DND-41 (cell line): ENCODE measurements around the gene NUTF2.

ENCODE experiments used
- ATAC-seq: fragments of 200-7000 bp; cut with Tn5 transposase; 3 replicates; pipeline ENCODE4 v1.9.1; 2021; ENCODE audit warnings: low read depth; ENCODE audit not compliant: insufficient read depth
- DNase-seq: peaks from one replicate; pipeline ENCODE4 v3.0.0-alpha.2; 2020
- H2AFZ ChIP-seq: 2 replicates; pipeline ENCODE4 v1.6.0; 2012; ENCODE audit warnings: low read depth, low read length
- H3K27ac ChIP-seq: 2 replicates; pipeline ENCODE4 v1.5.1; 2012; ENCODE audit warnings: low read length, inconsistent platforms
- H3K27me3 ChIP-seq: fragments of 200-600 bp; sonication (generic); 2 replicates; pipeline ENCODE4 v1.6.0; 2012; ENCODE audit warnings: low read length, mild to moderate bottlenecking, inconsistent platforms; ENCODE audit not compliant: insufficient read depth, poor library complexity
- H3K36me3 ChIP-seq: 2 replicates; pipeline ENCODE4 v1.5.1; 2012; ENCODE audit warnings: low read length, inconsistent platforms; ENCODE audit not compliant: insufficient read depth
- H3K4me1 ChIP-seq: 2 replicates; pipeline ENCODE4 v1.5.1; 2012; ENCODE audit warnings: mild to moderate bottlenecking, low read length; ENCODE audit not compliant: insufficient read depth
- H3K4me2 ChIP-seq: 2 replicates; pipeline ENCODE4 v1.6.0; 2012; ENCODE audit warnings: mild to moderate bottlenecking, moderate library complexity, low read length, inconsistent platforms; ENCODE audit not compliant: insufficient read depth
- H3K4me3 ChIP-seq, 2 experiments: fragments of 200-600 bp in 1 of 2; shearing (Covaris generic) in 1 of 2; 2 replicates each; pipeline ENCODE4 v1.5.1; 2012 to 2016; ENCODE audit warnings: inconsistent platforms in 2 of 2, low read length in 2 of 2, mild to moderate bottlenecking in 2 of 2, low read depth in 1 of 2, moderate library complexity in 1 of 2
- H3K79me2 ChIP-seq: 2 replicates; pipeline ENCODE4 v1.6.0; 2012; ENCODE audit warnings: low read length, inconsistent platforms; ENCODE audit not compliant: insufficient read depth
- H3K9ac ChIP-seq: 2 replicates; pipeline ENCODE4 v1.6.0; 2012; ENCODE audit warnings: low read depth, mild to moderate bottlenecking, inconsistent platforms, low read length, moderate library complexity
- H3K9me3 ChIP-seq: 2 replicates; pipeline ENCODE4 v1.5.1; 2012; ENCODE audit warnings: low read length, moderate library complexity, mild to moderate bottlenecking, inconsistent platforms; ENCODE audit not compliant: insufficient read depth, severe bottlenecking
- H4K20me1 ChIP-seq: 2 replicates; pipeline ENCODE4 v1.6.0; 2012; ENCODE audit warnings: low read length; ENCODE audit not compliant: insufficient read depth
- EZH2 ChIP-seq: IDR thresholded peaks from 3 replicates; pipeline ENCODE4 v1.6.1; 2012; ENCODE audit warnings: borderline replicate concordance, low read depth, mild to moderate bottlenecking, moderate library complexity, low read length, inconsistent platforms; ENCODE audit not compliant: severe bottlenecking
- TF ChIP-seq, protein P1 (sequence below): IDR thresholded peaks from 2 replicates; pipeline ENCODE4 v1.5.1; 2012; ENCODE audit warnings: borderline replicate concordance, low read length, moderate library complexity, mild to moderate bottlenecking; ENCODE audit not compliant: poor library complexity, severe bottlenecking; ENCODE audit errors: extremely low read depth

The NUTF2 gene

GRCh38 chr16:67855789-67856188 lies 9.1 kb downstream of the NUTF2 start:
- peaks cover 36% of the 10 kb centered on the region for H3K36me3 ChIP-seq
- H3K79me2 ChIP-seq: peaks cover 98% of the 10 kb centered on the region

DNA sequence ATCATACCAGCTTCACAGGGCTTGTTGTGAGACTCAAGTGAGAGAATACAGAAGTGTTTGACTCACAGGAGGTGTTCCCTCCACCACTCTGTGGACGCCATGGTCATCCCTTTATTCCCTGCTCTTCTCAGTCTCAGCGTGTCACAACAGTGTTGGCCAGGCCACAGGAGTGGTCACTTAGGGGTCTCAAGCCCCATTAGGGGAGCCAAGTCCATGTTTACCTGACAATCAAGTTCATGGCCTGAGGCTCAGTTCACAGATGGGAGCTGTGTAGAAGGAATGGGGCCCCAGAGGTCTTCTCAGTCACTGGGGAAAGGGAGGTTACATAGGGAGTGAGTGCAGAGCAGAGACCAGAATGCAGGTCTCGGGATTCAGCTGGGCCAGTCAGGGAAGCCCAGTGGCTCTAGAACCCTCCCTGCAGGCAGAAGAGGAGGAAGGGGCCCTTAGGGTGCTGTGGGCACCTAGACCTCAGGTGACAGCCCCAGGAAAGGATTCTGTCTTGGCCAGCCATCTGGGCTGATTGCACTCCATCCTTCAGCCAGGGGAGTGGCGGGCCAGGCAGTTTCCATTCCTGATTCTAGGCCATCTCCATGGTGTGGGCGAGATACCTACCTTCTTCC lies 10.3 kb downstream of the NUTF2 start:
- no peak overlapping the region for H3K4me2 ChIP-seq
- TF ChIP-seq, protein P1, sequence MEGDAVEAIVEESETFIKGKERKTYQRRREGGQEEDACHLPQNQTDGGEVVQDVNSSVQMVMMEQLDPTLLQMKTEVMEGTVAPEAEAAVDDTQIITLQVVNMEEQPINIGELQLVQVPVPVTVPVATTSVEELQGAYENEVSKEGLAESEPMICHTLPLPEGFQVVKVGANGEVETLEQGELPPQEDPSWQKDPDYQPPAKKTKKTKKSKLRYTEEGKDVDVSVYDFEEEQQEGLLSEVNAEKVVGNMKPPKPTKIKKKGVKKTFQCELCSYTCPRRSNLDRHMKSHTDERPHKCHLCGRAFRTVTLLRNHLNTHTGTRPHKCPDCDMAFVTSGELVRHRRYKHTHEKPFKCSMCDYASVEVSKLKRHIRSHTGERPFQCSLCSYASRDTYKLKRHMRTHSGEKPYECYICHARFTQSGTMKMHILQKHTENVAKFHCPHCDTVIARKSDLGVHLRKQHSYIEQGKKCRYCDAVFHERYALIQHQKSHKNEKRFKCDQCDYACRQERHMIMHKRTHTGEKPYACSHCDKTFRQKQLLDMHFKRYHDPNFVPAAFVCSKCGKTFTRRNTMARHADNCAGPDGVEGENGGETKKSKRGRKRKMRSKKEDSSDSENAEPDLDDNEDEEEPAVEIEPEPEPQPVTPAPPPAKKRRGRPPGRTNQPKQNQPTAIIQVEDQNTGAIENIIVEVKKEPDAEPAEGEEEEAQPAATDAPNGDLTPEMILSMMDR: no peak
- no peak for TF ChIP-seq EZH2
- H3K27ac ChIP-seq: no peak overlapping the region
- no peak overlapping the region for H2AFZ ChIP-seq
- peaks cover 37% of the 10 kb centered on the region for H3K36me3 ChIP-seq
- peaks cover 98% of the 10 kb centered on the region for H3K79me2 ChIP-seq
- no peaks in the 10 kb centered on the region for H3K4me1 ChIP-seq
- H3K9ac ChIP-seq: no peak overlapping the region
- H4K20me1 ChIP-seq: peaks cover 79% of the 10 kb centered on the region
- no peaks in the 10 kb centered on the region for H3K9me3 ChIP-seq
- no peak overlapping the region for H3K4me3 ChIP-seq
- ATAC-seq (no peak), DNase-seq (no peak)
- H3K27me3 ChIP-seq: no peaks in the 10 kb centered on the region

More at GRCh38 chr16:67855789-67856188, 9.1 kb downstream of the NUTF2 start:
- ATAC-seq (no peak), DNase-seq (no peak)
- TF ChIP-seq, protein P1: no peak
- TF ChIP-seq EZH2: no peak
- Histone ChIP-seq H3K27ac (no peak overlapping the region), H4K20me1 (peaks cover 72% of the 10 kb centered on the region), H3K4me3 (no peak overlapping the region), H2AFZ (no peak overlapping the region), H3K9ac (no peak overlapping the region), H3K4me1 (no peaks in the 10 kb centered on the region), H3K9me3 (no peaks in the 10 kb centered on the region), H3K27me3 (no peaks in the 10 kb centered on the region), H3K4me2 (no peak overlapping the region)

DNA sequence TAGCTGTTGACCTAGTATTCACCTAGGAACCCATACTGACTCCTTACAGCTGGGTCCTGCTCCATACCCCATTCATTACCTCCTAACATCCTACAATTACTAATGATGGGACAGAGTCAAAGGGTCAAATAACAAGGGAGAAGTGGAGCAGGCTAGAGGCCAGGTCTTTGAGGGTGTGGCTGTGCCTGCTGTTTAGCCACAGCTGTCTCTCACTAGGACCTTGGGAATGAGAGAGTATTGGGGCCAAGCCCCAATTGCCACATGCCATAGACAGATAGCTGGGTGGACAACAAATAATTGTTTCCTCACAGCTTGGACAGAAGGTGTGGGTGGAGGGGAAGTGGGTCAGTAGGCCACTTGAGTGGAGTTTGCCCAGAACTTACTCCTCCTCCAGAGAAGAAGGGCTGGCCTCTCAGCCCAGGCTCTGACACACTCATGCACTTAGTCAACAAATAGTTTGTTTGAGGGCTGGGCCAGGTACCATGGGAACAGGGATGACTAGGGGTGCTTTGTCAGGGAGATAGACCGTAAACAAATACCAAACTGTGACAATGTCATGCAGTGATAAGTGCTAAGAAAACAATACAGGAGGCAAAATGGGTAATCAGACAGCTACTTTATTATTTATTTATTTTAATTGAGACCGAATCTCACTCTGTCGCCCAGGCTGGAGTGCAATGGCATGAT lies 11.0 kb downstream of the NUTF2 start:
- Histone ChIP-seq H3K9ac (no peak overlapping the region), H3K4me1 (no peaks in the 10 kb centered on the region), H3K27ac (no peak overlapping the region), H3K27me3 (no peaks in the 10 kb centered on the region), H3K4me2 (no peak overlapping the region), H2AFZ (no peak overlapping the region), H3K79me2 (peaks cover 98% of the 10 kb centered on the region), H3K36me3 (peaks cover 40% of the 10 kb centered on the region), H3K4me3 (no peak overlapping the region), H4K20me1 (peaks cover 85% of the 10 kb centered on the region), H3K9me3 (no peaks in the 10 kb centered on the region)
- DNase-seq: no peak
- TF ChIP-seq EZH2: no peak
- TF ChIP-seq, protein P1: no peak
- no peak for ATAC-seq
